ENCODE measurements around the gene NYNRIN.

GRCh38 chr14:24431569-24432258 lies 32.9 kb downstream of the NYNRIN start:
- no peak for TF ChIP-seq POLR2A (IDR thresholded peaks at IDR 0.05; ENCODE audit: low read depth, low read length)
- no peak for TF ChIP-seq TAF1 (IDR thresholded peaks at IDR 0.05; ENCODE audit: borderline replicate concordance, low read depth, low read length)
- no peak for TF ChIP-seq POLR2AphosphoS5 (IDR thresholded peaks at IDR 0.05; ENCODE audit: low read depth, low read length)
